Neutrophil (primary cell): Measurements from ENCODE around the gene TM9SF2.
A peak's percentile ranks its signal among the peaks of the same experiment; 100 is the strongest.

Experiments used
- H3K27ac ChIP-seq: fragments of 200-600 bp; sonication (generic); 2 replicates; pipeline ENCODE4 v1.5.1; 2016; ENCODE audit warnings: mild to moderate bottlenecking, moderate library complexity
- H3K27me3 ChIP-seq: fragments of 200-600 bp; sonication (generic); 2 replicates; pipeline ENCODE4 v1.6.0; 2016; ENCODE audit warnings: mild to moderate bottlenecking
- H3K36me3 ChIP-seq: fragments of 200-600 bp; sonication (generic); 2 replicates; pipeline ENCODE4 v1.5.1; 2017
- H3K4me1 ChIP-seq, 2 experiments: fragments of 200-600 bp in 1 of 2; sonication (generic) in 1 of 2; 1 replicate in 1 of 2; 2 replicates in 1 of 2; pipeline versions ENCODE4 v1.5.1 to v1.6.1; 2013 to 2016; ENCODE audit warnings: low read depth in 1 of 2, low read length in 1 of 2, mild to moderate bottlenecking in 1 of 2, moderate library complexity in 1 of 2; ENCODE audit not compliant: control insufficient read depth in 1 of 2, insufficient read depth in 1 of 2
- H3K4me3 ChIP-seq, 2 experiments: fragments of 200-600 bp in 1 of 2; sonication (generic) in 1 of 2; 1 replicate in 1 of 2; 2 replicates in 1 of 2; pipeline ENCODE4 v1.5.1; 2013 to 2016; ENCODE audit warnings: low read depth in 1 of 2, low read length in 1 of 2, mild to moderate bottlenecking in 1 of 2, moderate library complexity in 1 of 2
- H3K9me3 ChIP-seq: fragments of 200-600 bp; sonication (generic); 2 replicates; pipeline ENCODE4 v1.5.1; 2016
- TF ChIP-seq, protein P1 (sequence below): fragments of 200-600 bp; sonication (generic); IDR thresholded peaks from 2 replicates; pipeline ENCODE4 v1.5.1; 2016; ENCODE audit warnings: antibody characterized with exemption

The TM9SF2 gene

DNA sequence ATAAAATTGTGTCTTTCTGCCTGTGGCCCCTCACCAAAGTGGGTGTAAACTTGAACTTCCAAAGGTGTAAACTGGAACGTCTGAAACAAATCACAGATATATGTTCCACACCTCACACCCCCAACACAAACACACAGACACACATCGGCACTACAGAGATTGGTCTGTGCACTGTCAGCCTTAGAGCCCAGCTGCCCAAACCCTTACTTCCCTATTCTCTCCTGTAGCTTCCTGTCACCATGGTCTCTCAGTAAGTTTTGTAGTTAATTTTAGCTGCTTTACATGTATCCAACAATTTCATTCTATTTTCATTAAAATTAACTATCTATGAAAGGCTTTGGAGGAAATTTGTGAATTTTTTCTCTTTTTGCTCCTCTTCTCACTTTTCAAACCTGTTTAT is 5.4 kb downstream of the TM9SF2 start:
- Histone ChIP-seq H3K4me1 (peaks cover 96 to 99% of the 10 kb centered on the region in 2 experiments), H3K27ac (peak overlapping the region; percentile 81), H3K9me3 (no peaks in the 10 kb centered on the region), H3K4me3 (peak overlapping the region; percentile 22 to 42), H3K36me3 (no peaks in the 10 kb centered on the region), H3K27me3 (no peaks in the 10 kb centered on the region)
- TF ChIP-seq, protein P1, sequence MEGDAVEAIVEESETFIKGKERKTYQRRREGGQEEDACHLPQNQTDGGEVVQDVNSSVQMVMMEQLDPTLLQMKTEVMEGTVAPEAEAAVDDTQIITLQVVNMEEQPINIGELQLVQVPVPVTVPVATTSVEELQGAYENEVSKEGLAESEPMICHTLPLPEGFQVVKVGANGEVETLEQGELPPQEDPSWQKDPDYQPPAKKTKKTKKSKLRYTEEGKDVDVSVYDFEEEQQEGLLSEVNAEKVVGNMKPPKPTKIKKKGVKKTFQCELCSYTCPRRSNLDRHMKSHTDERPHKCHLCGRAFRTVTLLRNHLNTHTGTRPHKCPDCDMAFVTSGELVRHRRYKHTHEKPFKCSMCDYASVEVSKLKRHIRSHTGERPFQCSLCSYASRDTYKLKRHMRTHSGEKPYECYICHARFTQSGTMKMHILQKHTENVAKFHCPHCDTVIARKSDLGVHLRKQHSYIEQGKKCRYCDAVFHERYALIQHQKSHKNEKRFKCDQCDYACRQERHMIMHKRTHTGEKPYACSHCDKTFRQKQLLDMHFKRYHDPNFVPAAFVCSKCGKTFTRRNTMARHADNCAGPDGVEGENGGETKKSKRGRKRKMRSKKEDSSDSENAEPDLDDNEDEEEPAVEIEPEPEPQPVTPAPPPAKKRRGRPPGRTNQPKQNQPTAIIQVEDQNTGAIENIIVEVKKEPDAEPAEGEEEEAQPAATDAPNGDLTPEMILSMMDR: no peak

DNA sequence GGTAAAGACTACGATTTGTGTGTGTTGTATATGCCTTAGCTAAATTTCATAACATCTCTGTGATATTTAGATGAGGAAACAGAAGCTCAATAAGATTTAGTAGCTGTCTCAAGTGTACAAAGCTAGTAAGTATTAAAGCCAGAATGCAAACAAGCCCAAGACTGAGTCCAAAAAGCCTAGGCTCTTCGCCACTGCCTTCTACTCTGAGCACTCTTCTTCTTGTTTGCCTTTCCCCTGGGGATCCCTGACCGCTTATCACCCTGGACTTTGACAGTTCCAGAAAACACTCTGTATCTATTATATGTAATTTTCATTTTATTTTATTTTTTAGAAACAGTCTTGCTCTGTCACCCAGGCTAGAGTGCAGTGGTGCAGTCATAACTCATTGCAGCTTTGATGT is 5.8 kb downstream of the TM9SF2 start:
- peaks cover 98 to 100% of the 10 kb centered on the region in 2 experiments for H3K4me1 ChIP-seq

DNA sequence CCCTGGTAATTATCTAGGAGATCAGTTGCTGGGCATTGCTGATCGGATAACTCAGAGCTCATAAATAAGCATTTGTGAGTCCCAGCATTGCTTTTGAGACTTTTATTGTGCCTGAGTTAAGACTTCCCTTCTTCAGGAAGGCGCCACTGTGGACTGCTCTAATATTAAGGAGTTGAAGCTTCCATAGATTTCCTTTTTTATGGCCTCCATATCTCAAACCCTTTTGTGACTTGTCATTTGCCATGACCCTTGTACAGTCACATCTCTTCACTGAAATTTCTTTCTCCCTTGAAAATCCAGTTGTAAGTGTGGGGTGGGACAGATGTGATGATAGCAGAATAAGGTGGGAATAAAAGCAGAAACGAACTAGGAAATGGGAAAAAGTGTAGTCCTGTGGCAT is 6.3 kb downstream of the TM9SF2 start:
- H3K27me3 ChIP-seq: no peaks in the 10 kb centered on the region
- H3K4me1 ChIP-seq: peaks cover 97 to 100% of the 10 kb centered on the region in 2 experiments
- TF ChIP-seq, protein P1: no peak
- peak overlapping the region; percentile 81 for H3K27ac ChIP-seq
- H3K9me3 ChIP-seq: no peaks in the 10 kb centered on the region
- peak overlapping the region in 1 of 2 experiments; percentile 42 for H3K4me3 ChIP-seq
- no peaks in the 10 kb centered on the region for H3K36me3 ChIP-seq

More for the DNA sequence above, 5.8 kb downstream of the TM9SF2 start:
- Histone ChIP-seq H3K4me3 (peak overlapping the region in 1 of 2 experiments; percentile 42), H3K27ac (peak overlapping the region; percentile 81), H3K9me3 (no peaks in the 10 kb centered on the region), H3K27me3 (no peaks in the 10 kb centered on the region), H3K36me3 (no peaks in the 10 kb centered on the region)
- TF ChIP-seq, protein P1: no peak

GRCh38 chr13:99507986-99508385 is 6.7 kb downstream of the TM9SF2 start:
- Histone ChIP-seq H3K27ac (peak overlapping the region; percentile 81), H3K4me3 (peak overlapping the region in 1 of 2 experiments; percentile 42), H3K4me1 (peaks cover 95 to 99% of the 10 kb centered on the region in 2 experiments), H3K27me3 (no peaks in the 10 kb centered on the region), H3K36me3 (no peaks in the 10 kb centered on the region), H3K9me3 (no peaks in the 10 kb centered on the region)
- TF ChIP-seq, protein P1: no peak

DNA sequence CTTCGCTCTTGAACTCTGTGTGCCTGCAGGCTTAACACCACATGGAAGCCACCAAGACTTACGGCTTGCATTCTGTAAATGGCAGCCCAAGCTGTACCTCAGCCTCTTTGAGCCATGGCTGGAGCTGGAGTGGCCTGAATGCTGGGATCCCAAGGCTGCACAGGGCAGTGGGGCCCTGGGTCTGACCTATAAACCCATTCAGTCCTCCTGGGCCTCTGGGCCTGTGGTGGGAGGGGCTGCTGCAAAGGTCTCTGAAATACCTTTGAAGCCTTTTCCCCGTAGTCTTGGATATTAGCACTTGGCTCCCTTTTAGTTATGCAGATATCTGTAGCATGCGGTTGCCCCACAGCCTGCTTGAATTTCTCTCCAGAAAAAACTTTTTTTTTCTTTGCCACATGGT is 8.2 kb downstream of the TM9SF2 start:
- TF ChIP-seq, protein P1: no peak
- peaks cover 86 to 98% of the 10 kb centered on the region in 2 experiments for H3K4me1 ChIP-seq
- no peaks in the 10 kb centered on the region for H3K9me3 ChIP-seq
- H3K36me3 ChIP-seq: no peaks in the 10 kb centered on the region
- peak overlapping the region; percentile 81 for H3K27ac ChIP-seq
- no peak overlapping the region for H3K4me3 ChIP-seq
- H3K27me3 ChIP-seq: no peaks in the 10 kb centered on the region
